Stimulated activated CD8-positive, alpha-beta memory T cell treated with anti-CD3 and anti-CD28 coated beads, Interleukin-15, amount 100 ng/mL, for 1 hour (primary cell): ENCODE measurements around the gene TTYH1.

Source experiments
- DNase-seq: peaks from one replicate; pipeline ENCODE4 v3.0.0-alpha.2; 2020; ENCODE audit warnings: low read depth

The TTYH1 gene

DNA sequence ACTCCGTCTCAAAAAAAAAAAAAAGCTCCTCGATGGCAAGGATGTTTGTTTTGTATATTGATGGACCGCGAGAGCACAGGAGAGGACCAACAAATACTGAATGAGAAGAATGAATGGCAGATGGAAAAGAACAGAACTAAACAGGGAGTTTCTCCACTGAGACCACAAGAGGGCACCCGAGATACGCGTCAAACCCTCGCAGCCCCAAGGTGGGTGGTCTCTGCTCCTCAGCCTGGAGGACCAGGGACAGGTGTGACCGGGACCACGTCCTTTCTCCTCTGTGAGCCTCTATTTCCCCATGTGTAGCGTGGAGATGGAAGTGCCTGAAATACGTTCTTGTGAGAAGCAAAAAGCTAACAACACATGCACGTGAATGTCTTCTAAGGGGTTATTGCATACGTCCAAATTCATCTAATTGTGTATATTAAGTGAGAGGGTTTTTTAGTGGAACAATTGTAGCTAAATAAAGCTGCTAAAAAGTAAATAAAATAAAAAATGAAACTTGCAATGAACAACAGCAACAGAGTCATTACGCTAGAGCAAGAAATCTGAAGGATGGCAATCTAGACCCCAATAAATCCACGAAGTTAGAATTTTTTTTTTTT lies 66.2 kb downstream of the TTYH1 start:
- no peak for DNase-seq

DNA sequence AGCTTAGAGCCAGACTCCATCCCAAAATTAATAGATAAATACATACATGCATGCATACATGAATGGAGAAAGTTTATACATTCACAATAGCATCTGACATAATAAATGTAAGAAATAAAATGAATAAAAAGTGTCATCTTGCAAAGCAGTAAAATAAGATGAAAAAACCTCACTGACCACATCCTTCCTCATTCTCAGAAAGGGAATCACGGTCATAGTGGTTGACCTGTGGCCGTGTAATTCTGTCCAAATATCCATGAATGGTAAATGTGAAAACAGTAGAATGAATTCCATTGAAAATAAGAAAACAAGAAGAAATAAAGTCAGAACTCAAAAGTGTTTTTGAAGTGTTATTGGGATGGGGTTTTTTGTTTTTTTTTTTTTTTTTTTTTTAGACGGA lies 67.6 kb downstream of the TTYH1 start:
- no peak for DNase-seq

DNA sequence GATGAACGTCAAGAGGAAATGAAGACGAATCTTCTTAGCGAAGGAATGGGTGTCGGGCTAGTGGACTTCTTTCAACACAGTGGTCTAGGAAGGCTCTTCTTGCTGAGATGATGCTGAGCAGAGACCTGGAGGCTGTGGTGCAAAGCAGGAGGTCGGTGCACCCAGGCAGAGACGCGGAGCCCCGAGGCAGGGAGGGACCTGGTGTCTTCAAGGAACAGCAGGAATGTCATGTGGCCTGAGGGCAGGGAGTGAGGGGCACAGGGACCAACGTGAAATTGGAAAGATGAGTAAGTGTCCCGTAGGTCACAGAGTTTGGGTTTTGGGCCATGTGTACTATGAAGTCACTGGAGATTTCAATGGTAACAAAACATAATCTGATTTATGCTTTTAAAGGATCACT lies 69.2 kb downstream of the TTYH1 start:
- no peak for DNase-seq

DNA sequence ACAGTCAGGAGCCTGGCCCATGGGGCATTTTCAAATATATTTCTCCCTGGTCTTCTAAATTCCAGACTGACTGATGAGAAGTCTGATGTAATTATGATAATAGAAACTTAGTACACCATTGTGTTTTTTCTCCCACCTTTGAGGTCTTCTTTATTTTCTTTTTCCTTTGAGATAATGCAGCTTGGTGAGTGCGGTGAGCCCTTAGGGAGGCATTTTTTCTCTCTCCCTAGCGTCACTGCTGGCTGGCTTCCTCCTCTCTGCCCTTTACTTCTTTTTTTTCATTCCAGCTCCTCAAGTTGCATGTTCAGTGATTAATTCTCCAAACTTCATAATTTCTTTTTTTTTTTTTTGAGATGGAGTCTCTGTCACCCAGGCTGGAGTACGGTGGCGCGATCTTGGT lies 70.6 kb downstream of the TTYH1 start:
- DNase-seq, result no peak
